22Rv1 (cell line): ENCODE measurements around the gene CNTNAP2.

Experiments used
- CTCF ChIP-seq: fragments of 450-650 bp; IDR thresholded peaks from 2 replicates; pipeline ENCODE4 v1.5.1; 2017; ENCODE audit warnings: mild to moderate bottlenecking
- ZFX ChIP-seq: fragments of 450-650 bp; IDR thresholded peaks from 2 replicates; pipeline ENCODE4 v1.6.1; 2017; ENCODE audit warnings: antibody characterized with exemption, borderline replicate concordance

- TF ChIP-seq CTCF (no peak), ZFX (no peak)
Measured at GRCh38 chr7:147861945-147862344, 1745.3 kb downstream of the CNTNAP2 start.
